K562 (cell line): ENCODE results near the gene MAPKAPK3. TPM values are rescaled to one million over a fixed set of nuclear protein-coding genes. Genes with fewer than 3 reads are reported as not detected.

Experiments used
- BRD4 ChIP-seq: fragments of 200-600 bp; sonication (generic); IDR thresholded peaks from 2 replicates; pipeline ENCODE4 v1.6.1; 2017; ENCODE audit warnings: inconsistent platforms
- CBX3 ChIP-seq, 2 experiments: IDR thresholded peaks; 1 replicate in 1 of 2; 2 replicates in 1 of 2; pipeline ENCODE4 v1.6.1; 2012; ENCODE audit warnings: inconsistent platforms in 2 of 2, low read length in 2 of 2, borderline replicate concordance in 1 of 2, control low read depth in 1 of 2
- CXXC5 ChIP-seq: fragments of 250-450 bp; sonication (Bioruptor Pico); IDR thresholded peaks from 2 replicates; pipeline ENCODE4 v1.8.0; 2022; ENCODE audit warnings: inconsistent platforms, mild to moderate bottlenecking, moderate library complexity
- GATA2 ChIP-seq: sonication (generic); formaldehyde crosslinking; IDR thresholded peaks from 2 replicates; pipeline ENCODE4 v1.4.0; 2020; ENCODE audit warnings: mild to moderate bottlenecking, missing genetic modification reagents
- HDAC1 ChIP-seq, 2 experiments: fragments of 450-650 bp; IDR thresholded peaks; 2 replicates each; pipeline ENCODE4 v1.6.1; 2016 to 2017; ENCODE audit warnings: inconsistent platforms in 1 of 2, mild to moderate bottlenecking in 1 of 2, moderate library complexity in 1 of 2
- NFIX ChIP-seq: fragments of 250-450 bp; sonication (Bioruptor Pico); IDR thresholded peaks from 2 replicates; pipeline ENCODE4 v1.4.0; 2020; ENCODE audit warnings: low read depth, mild to moderate bottlenecking, moderate library complexity
- NR1H2 ChIP-seq: sonication (generic); formaldehyde crosslinking; IDR thresholded peaks from 2 replicates; pipeline ENCODE4 v1.4.0; 2020; ENCODE audit warnings: mild to moderate bottlenecking, missing genetic modification reagents
- RBM34 ChIP-seq: fragments of 200-400 bp; formaldehyde crosslinking; IDR thresholded peaks from 2 replicates; pipeline ENCODE4 v1.6.1; 2018; ENCODE audit warnings: low read length, borderline replicate concordance; ENCODE audit not compliant: insufficient read depth
- SMARCA5 ChIP-seq: fragments of 450-650 bp; IDR thresholded peaks from 2 replicates; pipeline ENCODE4 v1.6.1; 2016
- SOX6 ChIP-seq: fragments of 450-650 bp; IDR thresholded peaks from 2 replicates; pipeline ENCODE4 v1.6.1; 2014; ENCODE audit warnings: mild to moderate bottlenecking
- STAG1 ChIP-seq: sonication (generic); formaldehyde crosslinking; IDR thresholded peaks from 2 replicates; pipeline ENCODE4 v1.5.0; 2020; ENCODE audit warnings: missing genetic modification reagents, borderline replicate concordance
- ZBTB1 ChIP-seq: sonication (generic); formaldehyde crosslinking; IDR thresholded peaks from 2 replicates; pipeline ENCODE4 v1.8.1; 2023; ENCODE audit warnings: missing genetic modification reagents, low read depth, mild to moderate bottlenecking, borderline replicate concordance
- ZNF717 ChIP-seq: fragments of 250-450 bp; sonication (Bioruptor Pico); IDR thresholded peaks from 2 replicates; pipeline ENCODE4 v1.5.0; 2021
- polyA plus RNA-seq, 8 experiments: library from polyadenylated mRNA; depleted of rRNA in 4 of 8; stranded (reverse) in 5 of 8; unstranded in 3 of 8; fragments of >200 nt; fragmentation: Nextera tagmentation in 2 of 8; fragmentation: Illumina TruSeq in 1 of 8; extraction: Ambion mirVana in 2 of 8; extraction: Trizol in 1 of 8; gene quantifications; 2 replicates each; pipeline versions ENCODE4 v1.2.1 to v1.2.3, GENCODE V29; 2011 to 2014; ENCODE audit warnings: inconsistent platforms in 1 of 8, missing spikeins in 1 of 8
- total RNA-seq, 7 experiments: library from RNA; depleted of rRNA in 6 of 7; stranded (reverse); fragments of >200 nt in 6 of 7; fragmentation: Illumina TruSeq in 2 of 7; extraction: Trizol in 2 of 7; gene quantifications; 2 replicates each; pipeline versions ENCODE4 v1.2.1 to v1.2.3, GENCODE V29; 2011 to 2021; ENCODE audit warnings: low replicate concordance in 1 of 7
- TF ChIP-seq, protein P1 (sequence below): sonication (generic); formaldehyde crosslinking; IDR thresholded peaks from 2 replicates; pipeline ENCODE4 v1.8.0; 2022; ENCODE audit warnings: missing genetic modification reagents, mild to moderate bottlenecking, borderline replicate concordance
- TF ChIP-seq, protein P2 (sequence below): fragments of 450-650 bp; IDR thresholded peaks from 2 replicates; pipeline ENCODE4 v1.6.1; 2018; ENCODE audit warnings: mild to moderate bottlenecking, low read depth; ENCODE audit not compliant: partially characterized antibody
- TF ChIP-seq, protein P3 (sequence below): IDR thresholded peaks from 2 replicates; pipeline ENCODE4 v1.6.1; 2011; ENCODE audit not compliant: insufficient read length; ENCODE audit errors: extremely low read depth
- TF ChIP-seq, protein P4 (sequence below): sonication (generic); formaldehyde crosslinking; IDR thresholded peaks from 2 replicates; pipeline ENCODE4 v1.8.0; 2022; ENCODE audit warnings: mild to moderate bottlenecking, missing genetic modification reagents, borderline replicate concordance
- TF ChIP-seq, protein P5 (sequence below): fragments of 250-450 bp; sonication (Bioruptor Pico); IDR thresholded peaks from 2 replicates; pipeline ENCODE4 v1.4.0; 2020; ENCODE audit warnings: mild to moderate bottlenecking, moderate library complexity

MAPKAPK3 gene
- total and polyA plus RNA-seq, 9 of the 15 experiments (the other 6 are each of a cell fraction or from before 2014, with no cell fraction given), result 8.0 to 56.4 (median 41.2) TPM

DNA sequence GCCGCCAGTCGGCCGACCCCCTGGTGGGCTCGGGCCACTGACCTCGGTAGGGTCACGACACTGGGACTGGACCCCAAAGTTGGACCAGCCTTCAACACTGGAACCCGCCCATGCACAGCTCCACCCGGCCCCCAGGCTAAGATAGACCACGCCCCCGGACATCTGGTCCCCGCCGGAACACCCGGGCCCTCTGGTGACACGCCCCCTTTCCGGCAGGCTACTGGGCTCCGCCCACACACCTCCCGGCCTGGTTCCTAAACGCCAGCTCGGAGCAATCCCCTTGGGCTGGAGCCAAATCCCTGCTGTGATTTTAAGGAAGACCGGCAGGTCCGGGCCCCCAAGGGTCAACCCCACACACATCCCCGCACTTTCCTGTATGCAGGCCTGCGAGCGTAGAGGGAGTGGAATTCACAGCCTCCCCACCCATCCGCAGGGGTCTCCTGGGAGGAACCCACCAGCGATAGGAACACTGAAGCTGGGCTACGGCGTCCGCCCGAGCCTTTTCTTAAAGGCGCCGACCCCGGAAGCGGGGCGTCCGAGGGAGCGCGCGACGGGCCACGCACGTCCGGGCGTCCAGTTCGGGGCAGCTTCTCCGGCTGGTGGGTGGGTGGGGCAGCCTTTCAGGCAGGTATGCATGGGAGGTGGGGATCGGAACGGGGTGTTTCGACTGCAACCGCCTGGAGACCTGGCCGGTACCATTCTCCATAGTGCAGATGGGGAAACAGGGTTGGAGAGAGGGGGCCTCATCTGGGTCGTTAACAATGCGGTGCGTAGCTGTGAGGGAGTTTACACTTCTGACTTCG, 47.8 kb upstream of the MAPKAPK3 start, which contains the start of gene HEMK1 (continued):
- TF ChIP-seq, protein P1, sequence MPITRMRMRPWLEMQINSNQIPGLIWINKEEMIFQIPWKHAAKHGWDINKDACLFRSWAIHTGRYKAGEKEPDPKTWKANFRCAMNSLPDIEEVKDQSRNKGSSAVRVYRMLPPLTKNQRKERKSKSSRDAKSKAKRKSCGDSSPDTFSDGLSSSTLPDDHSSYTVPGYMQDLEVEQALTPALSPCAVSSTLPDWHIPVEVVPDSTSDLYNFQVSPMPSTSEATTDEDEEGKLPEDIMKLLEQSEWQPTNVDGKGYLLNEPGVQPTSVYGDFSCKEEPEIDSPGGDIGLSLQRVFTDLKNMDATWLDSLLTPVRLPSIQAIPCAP, result no peak
- no peak for TF ChIP-seq RBM34
- TF ChIP-seq GATA2 (CRISPR knock-in tag), result no peak
- no peak for TF ChIP-seq CBX3 (IDR thresholded peaks at IDR 0.05; ENCODE audit: borderline replicate concordance in 1 of 2, low read length in 2 of 2)
- TF ChIP-seq NR1H2, result 0 out of 2 replicates have a peak, but pooled peaks have one; percentile 50
- TF ChIP-seq SMARCA5, result no peak
- no peak for TF ChIP-seq ZBTB1 (CRISPR knock-in tag)
- TF ChIP-seq STAG1 (CRISPR knock-in tag), result no peak
- peak; percentile 51; the same call in 1 of the 2 replicates for TF ChIP-seq NFIX
- peak in 1 of 2 experiments; percentile 70; a peak in 2 of 4 replicates for TF ChIP-seq HDAC1 (IDR thresholded peaks at IDR 0.05)
- peak; percentile 83 for TF ChIP-seq CXXC5
- TF ChIP-seq, protein P2, sequence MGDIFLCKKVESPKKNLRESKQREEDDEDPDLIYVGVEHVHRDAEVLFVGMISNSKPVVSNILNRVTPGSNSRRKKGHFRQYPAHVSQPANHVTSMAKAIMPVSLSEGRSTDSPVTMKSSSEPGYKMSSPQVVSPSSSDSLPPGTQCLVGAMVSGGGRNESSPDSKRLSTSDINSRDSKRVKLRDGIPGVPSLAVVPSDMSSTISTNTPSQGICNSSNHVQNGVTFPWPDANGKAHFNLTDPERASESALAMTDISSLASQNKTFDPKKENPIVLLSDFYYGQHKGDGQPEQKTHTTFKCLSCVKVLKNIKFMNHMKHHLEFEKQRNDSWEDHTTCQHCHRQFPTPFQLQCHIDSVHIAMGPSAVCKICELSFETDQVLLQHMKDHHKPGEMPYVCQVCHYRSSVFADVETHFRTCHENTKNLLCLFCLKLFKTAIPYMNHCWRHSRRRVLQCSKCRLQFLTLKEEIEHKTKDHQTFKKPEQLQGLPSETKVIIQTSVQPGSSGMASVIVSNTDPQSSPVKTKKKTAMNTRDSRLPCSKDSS, result no peak
- TF ChIP-seq BRD4, result no peak
- TF ChIP-seq ZNF717 (CRISPR knock-in tag), result no peak
- TF ChIP-seq, protein P3, sequence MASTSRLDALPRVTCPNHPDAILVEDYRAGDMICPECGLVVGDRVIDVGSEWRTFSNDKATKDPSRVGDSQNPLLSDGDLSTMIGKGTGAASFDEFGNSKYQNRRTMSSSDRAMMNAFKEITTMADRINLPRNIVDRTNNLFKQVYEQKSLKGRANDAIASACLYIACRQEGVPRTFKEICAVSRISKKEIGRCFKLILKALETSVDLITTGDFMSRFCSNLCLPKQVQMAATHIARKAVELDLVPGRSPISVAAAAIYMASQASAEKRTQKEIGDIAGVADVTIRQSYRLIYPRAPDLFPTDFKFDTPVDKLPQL, result no peak
- TF ChIP-seq, protein P4, sequence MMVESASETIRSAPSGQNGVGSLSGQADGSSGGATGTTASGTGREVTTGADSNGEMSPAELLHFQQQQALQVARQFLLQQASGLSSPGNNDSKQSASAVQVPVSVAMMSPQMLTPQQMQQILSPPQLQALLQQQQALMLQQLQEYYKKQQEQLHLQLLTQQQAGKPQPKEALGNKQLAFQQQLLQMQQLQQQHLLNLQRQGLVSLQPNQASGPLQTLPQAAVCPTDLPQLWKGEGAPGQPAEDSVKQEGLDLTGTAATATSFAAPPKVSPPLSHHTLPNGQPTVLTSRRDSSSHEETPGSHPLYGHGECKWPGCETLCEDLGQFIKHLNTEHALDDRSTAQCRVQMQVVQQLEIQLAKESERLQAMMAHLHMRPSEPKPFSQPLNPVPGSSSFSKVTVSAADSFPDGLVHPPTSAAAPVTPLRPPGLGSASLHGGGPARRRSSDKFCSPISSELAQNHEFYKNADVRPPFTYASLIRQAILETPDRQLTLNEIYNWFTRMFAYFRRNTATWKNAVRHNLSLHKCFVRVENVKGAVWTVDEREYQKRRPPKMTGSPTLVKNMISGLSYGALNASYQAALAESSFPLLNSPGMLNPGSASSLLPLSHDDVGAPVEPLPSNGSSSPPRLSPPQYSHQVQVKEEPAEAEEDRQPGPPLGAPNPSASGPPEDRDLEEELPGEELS (CRISPR knock-in tag), result 0 out of 2 replicates have a peak, but pooled peaks have one; percentile 65
- no peak for TF ChIP-seq SOX6
- TF ChIP-seq, protein P5, sequence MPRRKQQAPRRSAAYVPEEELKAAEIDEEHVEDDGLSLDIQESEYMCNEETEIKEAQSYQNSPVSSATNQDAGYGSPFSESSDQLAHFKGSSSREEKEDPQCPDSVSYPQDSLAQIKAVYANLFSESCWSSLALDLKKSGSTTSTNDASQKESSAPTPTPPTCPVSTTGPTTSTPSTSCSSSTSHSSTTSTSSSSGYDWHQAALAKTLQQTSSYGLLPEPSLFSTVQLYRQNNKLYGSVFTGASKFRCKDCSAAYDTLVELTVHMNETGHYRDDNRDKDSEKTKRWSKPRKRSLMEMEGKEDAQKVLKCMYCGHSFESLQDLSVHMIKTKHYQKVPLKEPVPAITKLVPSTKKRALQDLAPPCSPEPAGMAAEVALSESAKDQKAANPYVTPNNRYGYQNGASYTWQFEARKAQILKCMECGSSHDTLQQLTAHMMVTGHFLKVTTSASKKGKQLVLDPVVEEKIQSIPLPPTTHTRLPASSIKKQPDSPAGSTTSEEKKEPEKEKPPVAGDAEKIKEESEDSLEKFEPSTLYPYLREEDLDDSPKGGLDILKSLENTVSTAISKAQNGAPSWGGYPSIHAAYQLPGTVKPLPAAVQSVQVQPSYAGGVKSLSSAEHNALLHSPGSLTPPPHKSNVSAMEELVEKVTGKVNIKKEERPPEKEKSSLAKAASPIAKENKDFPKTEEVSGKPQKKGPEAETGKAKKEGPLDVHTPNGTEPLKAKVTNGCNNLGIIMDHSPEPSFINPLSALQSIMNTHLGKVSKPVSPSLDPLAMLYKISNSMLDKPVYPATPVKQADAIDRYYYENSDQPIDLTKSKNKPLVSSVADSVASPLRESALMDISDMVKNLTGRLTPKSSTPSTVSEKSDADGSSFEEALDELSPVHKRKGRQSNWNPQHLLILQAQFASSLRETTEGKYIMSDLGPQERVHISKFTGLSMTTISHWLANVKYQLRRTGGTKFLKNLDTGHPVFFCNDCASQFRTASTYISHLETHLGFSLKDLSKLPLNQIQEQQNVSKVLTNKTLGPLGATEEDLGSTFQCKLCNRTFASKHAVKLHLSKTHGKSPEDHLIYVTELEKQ (CRISPR knock-in tag), result 0 out of 2 replicates have a peak, but pooled peaks have one; percentile 29
